OCI-M2 (cell line): Measurements from ENCODE around the gene GFAP.

Experiments
- DNase-seq: peaks from one replicate; lab custom pipeline; 2025; ENCODE audit not compliant: unreplicated experiment; lab: John Stamatoyannopoulos, UW

GFAP gene

GRCh38 chr17:44915862-44916780 is 821 bp upstream of the GFAP start:
- no peak for DNase-seq

GRCh38 chr17:44914698-44915271 is 515 bp downstream of the GFAP start:
- DNase-seq, result no peak

- no peak for DNase-seq
Observed at GRCh38 chr17:44914148-44914547, 1.2 kb downstream of the GFAP start.

GRCh38 chr17:44913676-44914075 is 1.6 kb downstream of the GFAP start:
- DNase-seq, result no peak

- DNase-seq, result no peak
Observed at GRCh38 chr17:44912763-44913544, 2.3 kb downstream of the GFAP start.

- no peak for DNase-seq
Observed at GRCh38 chr17:44911133-44912001, 3.9 kb downstream of the GFAP start.

GRCh38 chr17:44910231-44911106 is 4.8 kb downstream of the GFAP start:
- no peak for DNase-seq

GRCh38 chr17:44909681-44910144 is 5.6 kb downstream of the GFAP start:
- DNase-seq, result no peak

- DNase-seq, result no peak
Observed at GRCh38 chr17:44908761-44909326, 6.5 kb downstream of the GFAP start.

- no peak for DNase-seq
Observed at GRCh38 chr17:44907729-44908470, 7.4 kb downstream of the GFAP start.

- no peak for DNase-seq
Observed at GRCh38 chr17:44906763-44907728, 8.3 kb downstream of the GFAP start.

- no peak for DNase-seq
Observed at GRCh38 chr17:44906010-44906646, 9.2 kb downstream of the GFAP start.

- no peak for DNase-seq
Observed at GRCh38 chr17:44905006-44906000, 10.0 kb downstream of the GFAP start.

- no peak for DNase-seq
Observed at GRCh38 chr17:44904001-44904984, 11.0 kb downstream of the GFAP start.
